Esophagus squamous epithelium (tissue), 4 donors: ENCODE data around the gene PARD3.

Source experiments
- POLR2A ChIP-seq, 4 donors: fragments of 450-650 bp; IDR thresholded peaks; one replicate each; pipeline ENCODE4 v1.6.1; 2017; ENCODE audit warnings: antibody characterized with exemption in 4 of 4, mild to moderate bottlenecking in 4 of 4, moderate library complexity in 3 of 4
- TF ChIP-seq, protein P1 (sequence below), 6 experiments: fragments of 450-650 bp in 4 of 6; fragments of 200-600 bp in 2 of 6; sonication (generic) in 2 of 6; IDR thresholded peaks; one replicate each; pipeline ENCODE4 v1.5.1; 2016 to 2019; ENCODE audit warnings: antibody characterized with exemption in 6 of 6, mild to moderate bottlenecking in 4 of 6, moderate library complexity in 4 of 6

DNA sequence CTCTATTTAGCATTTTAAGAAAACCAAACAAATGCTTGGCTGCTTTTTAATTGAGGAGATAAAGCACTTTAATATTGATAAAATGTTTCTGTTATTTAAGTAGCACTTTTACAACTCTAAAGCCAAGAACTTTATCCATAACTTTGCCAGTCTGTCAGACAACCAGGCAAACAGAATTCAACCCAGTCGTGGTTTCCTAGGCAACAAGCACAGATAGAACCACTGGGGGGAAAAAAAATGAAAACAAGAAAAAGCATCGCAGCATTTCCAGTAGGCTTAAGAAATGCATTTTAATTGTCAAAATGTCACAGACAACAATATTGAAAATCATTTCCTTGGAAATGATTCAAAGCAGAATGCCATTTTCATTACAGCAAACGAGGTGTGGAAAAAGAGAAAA, 323.4 kb downstream of the PARD3 start:
- TF ChIP-seq, protein P1, sequence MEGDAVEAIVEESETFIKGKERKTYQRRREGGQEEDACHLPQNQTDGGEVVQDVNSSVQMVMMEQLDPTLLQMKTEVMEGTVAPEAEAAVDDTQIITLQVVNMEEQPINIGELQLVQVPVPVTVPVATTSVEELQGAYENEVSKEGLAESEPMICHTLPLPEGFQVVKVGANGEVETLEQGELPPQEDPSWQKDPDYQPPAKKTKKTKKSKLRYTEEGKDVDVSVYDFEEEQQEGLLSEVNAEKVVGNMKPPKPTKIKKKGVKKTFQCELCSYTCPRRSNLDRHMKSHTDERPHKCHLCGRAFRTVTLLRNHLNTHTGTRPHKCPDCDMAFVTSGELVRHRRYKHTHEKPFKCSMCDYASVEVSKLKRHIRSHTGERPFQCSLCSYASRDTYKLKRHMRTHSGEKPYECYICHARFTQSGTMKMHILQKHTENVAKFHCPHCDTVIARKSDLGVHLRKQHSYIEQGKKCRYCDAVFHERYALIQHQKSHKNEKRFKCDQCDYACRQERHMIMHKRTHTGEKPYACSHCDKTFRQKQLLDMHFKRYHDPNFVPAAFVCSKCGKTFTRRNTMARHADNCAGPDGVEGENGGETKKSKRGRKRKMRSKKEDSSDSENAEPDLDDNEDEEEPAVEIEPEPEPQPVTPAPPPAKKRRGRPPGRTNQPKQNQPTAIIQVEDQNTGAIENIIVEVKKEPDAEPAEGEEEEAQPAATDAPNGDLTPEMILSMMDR (IDR thresholded peaks at IDR 0.05) = no peak
- TF ChIP-seq POLR2A (IDR thresholded peaks at IDR 0.05) = no peak
